ENCODE results near the gene PDE8A. TPM values are rescaled to one million over a fixed set of nuclear protein-coding genes. Genes with fewer than 3 reads are reported as not detected.

PDE8A gene
- total RNA-seq, 4 donors from 2014 or later, result 49.4 to 108 (median 64.3) TPM

DNA sequence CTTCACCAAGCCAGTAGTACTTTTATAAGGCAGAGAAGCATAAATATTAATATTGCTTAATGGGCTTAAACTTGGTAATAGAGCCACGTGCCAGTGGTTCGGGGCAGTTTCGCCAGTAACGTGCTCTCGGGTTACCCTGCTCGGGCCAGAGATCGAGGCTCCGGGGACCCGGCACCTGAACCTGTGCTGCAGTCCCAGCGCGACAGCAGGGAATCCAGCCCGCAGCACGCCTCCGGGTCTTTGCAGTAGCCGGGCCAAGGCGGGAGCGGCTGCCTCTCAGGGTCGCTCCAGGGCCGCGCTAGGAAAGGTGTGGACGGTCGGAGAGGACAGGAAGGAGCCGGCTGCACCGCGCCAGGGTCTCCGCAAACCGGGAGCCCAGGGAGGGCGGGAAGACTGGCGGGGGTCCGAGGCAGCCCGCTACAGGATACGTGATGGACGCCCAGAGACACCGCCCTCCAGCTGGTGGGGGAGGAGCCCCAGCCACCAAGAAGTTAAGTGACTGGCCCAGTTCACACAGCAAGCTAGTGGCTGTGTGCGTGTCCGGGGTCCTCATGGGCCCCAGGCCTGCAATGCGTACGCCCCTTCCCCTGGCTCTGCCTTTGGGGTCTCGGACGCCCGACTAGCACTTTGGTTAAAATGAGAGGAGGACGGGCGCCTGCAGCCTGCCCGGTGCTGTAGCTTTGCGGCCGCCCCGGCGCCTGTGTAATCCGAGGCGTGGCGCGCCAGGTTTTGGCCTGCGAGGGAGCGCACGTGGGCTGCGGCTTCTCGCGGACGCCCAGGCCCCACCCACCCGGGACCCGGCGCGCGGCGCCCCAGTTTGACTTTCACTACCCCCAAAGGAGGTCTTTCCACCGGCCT lies 1.2 kb upstream of the PDE8A start:
- peaks cover 0 to 37% (median 11%) of the 10 kb centered on the region in 4 donors for H3K4me1 ChIP-seq
- DNase-seq (ENCODE audit: low spot score in 2 of 2), result peak; percentile 72 to 75
- TF ChIP-seq POLR2A (IDR thresholded peaks at IDR 0.05) (peak; percentile 48 to 59), EP300 (IDR thresholded peaks at IDR 0.05) (peak; percentile 65 to 82)
- TF ChIP-seq, protein P1, sequence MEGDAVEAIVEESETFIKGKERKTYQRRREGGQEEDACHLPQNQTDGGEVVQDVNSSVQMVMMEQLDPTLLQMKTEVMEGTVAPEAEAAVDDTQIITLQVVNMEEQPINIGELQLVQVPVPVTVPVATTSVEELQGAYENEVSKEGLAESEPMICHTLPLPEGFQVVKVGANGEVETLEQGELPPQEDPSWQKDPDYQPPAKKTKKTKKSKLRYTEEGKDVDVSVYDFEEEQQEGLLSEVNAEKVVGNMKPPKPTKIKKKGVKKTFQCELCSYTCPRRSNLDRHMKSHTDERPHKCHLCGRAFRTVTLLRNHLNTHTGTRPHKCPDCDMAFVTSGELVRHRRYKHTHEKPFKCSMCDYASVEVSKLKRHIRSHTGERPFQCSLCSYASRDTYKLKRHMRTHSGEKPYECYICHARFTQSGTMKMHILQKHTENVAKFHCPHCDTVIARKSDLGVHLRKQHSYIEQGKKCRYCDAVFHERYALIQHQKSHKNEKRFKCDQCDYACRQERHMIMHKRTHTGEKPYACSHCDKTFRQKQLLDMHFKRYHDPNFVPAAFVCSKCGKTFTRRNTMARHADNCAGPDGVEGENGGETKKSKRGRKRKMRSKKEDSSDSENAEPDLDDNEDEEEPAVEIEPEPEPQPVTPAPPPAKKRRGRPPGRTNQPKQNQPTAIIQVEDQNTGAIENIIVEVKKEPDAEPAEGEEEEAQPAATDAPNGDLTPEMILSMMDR (IDR thresholded peaks at IDR 0.05), result peak in 1 of 5 experiments; percentile 41
- H3K36me3 ChIP-seq, result no peaks in the 10 kb centered on the region
- H3K9me3 ChIP-seq, result no peaks in the 10 kb centered on the region
- H3K27ac ChIP-seq, result peak overlapping the region; percentile 87 to 98 (median 93)
- peak overlapping the region; percentile 83 to 97 (median 90) for H3K4me3 ChIP-seq
- H3K27me3 ChIP-seq, result no peaks in the 10 kb centered on the region
- 0 to 1% methylated on average over 22 to 43 of the region's 66 CpGs for WGBS, 2 donors

DNA sequence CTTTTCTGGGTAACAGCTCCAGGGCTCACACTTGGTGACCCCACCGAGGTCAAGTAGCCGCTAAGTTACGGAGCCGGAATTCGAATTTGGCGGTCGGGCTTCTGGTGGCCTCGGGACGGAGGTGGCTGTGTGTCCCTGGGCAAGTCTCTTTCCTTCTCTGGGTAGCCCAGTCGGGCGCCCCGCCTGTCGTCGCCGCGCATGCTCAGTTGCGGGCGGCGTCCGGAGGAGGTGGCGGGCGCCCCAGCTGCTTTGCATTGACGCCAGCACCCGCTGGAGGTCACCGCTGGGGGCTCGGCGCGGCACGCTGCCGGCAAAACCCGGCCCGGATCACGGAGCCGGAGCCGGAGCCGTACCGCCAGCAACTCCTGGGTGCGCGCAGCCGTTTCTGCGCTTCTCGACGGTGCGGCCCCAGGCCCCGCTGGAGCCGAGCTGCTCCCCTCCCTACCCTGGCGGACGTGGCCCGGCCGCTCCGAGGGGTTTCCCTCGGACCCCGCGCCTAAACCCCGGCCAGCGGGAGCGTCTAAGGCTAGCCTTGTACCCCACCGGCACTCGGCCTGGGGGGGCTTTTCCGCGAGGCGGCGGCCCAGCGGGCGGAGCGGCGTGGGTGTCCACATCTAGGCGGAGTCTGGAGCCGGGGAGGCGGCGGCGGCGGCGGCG lies 474 bp upstream of the PDE8A start:
- Histone ChIP-seq H3K27ac (peak overlapping the region; percentile 87 to 98 (median 93)), H3K27me3 (no peaks in the 10 kb centered on the region), H3K36me3 (no peaks in the 10 kb centered on the region), H3K9me3 (no peaks in the 10 kb centered on the region), H3K4me1 (peaks cover 0 to 45% (median 16%) of the 10 kb centered on the region in 4 donors), H3K4me3 (peak overlapping the region; percentile 83 to 97 (median 90))
- WGBS, 2 donors, result 0% methylated on average over 42 to 55 of the region's 75 CpGs
- TF ChIP-seq, protein P1 (IDR thresholded peaks at IDR 0.05), result peak in 4 of 5 experiments; percentile 8 to 91 (median 48)
- peak; percentile 90 to 91 for TF ChIP-seq EP300 (IDR thresholded peaks at IDR 0.05)
- peak; percentile 47 to 87 for TF ChIP-seq POLR2A (IDR thresholded peaks at IDR 0.05)
- DNase-seq (ENCODE audit: low spot score in 2 of 2), result peak; percentile 82 to 86

DNA sequence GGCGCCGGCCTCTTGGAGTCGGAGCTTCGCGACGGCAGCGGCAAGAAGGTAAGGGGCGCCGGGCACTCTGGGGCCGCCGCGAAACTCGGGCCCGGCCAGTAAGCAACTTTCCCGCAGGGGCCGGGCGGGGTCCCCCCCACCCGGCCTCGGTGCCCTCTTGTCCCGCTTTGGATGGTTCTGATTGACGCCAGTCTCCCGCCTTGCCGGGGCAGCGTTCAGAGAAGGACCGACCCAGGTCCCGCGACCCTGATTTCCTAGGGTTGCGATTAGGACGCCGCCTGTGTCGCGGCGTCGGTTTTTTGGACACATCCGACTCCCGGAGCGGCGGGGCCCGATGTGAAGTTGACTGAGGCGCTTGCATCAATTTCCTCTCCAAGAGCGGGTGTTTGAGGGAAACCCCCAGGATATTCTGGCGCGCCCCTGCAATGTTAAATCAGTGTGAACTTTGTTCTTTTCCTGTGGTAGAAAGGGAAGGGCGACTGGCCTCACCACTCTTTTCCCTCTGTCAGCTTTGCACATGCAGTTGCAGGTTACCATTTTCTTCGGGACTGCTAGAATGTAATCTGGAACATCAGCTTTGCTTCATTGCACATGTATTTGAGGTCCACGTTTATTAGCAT lies 755 bp downstream of the PDE8A start:
- TF ChIP-seq, protein P1 (IDR thresholded peaks at IDR 0.05), result no peak
- no peak for TF ChIP-seq POLR2A (IDR thresholded peaks at IDR 0.05)
- TF ChIP-seq EP300 (IDR thresholded peaks at IDR 0.05), result peak in 1 of 2 donors; percentile 25
- Histone ChIP-seq H3K9me3 (no peaks in the 10 kb centered on the region), H3K4me3 (peak overlapping the region; percentile 83 to 97 (median 90)), H3K4me1 (peaks cover 0 to 51% (median 22%) of the 10 kb centered on the region in 4 donors), H3K36me3 (no peaks in the 10 kb centered on the region), H3K27me3 (no peaks in the 10 kb centered on the region), H3K27ac (peak overlapping the region; percentile 87 to 98 (median 93))
- WGBS, 2 donors, result 1 to 4% methylated on average over 25 to 41 of the region's 46 CpGs
- peak in 1 of 2 donors; percentile 20 for DNase-seq (ENCODE audit: low spot score in 2 of 2)

DNA sequence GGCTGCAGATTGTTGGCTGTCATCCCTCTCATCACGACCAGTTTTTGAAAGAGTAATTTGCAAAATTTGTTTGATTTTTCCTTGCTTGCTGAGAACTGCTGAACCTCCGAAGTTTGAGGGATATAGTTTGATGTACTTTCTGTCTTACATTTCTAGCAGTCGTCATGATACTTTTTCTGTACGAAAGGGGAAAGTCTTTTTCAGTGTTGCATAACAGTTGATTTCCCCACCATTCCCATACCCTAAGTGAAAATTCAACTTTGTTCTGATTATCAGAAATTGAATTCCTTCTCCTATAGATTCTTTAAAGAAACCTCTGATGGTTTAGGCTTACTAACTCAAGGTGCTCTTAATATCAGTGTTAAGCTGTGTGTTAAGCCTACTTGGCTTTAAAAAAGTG lies 1.6 kb downstream of the PDE8A start:
- H3K27me3 ChIP-seq, result no peaks in the 10 kb centered on the region

More for the DNA sequence above, 1.6 kb downstream of the PDE8A start:
- 21 to 27% methylated on average over 4 of the region's 4 CpGs for WGBS, 2 donors
- H3K36me3 ChIP-seq, result no peaks in the 10 kb centered on the region
- H3K9me3 ChIP-seq, result no peaks in the 10 kb centered on the region
- TF ChIP-seq POLR2A (IDR thresholded peaks at IDR 0.05) (no peak), EP300 (IDR thresholded peaks at IDR 0.05) (no peak)
- TF ChIP-seq, protein P1 (IDR thresholded peaks at IDR 0.05), result no peak
- DNase-seq (ENCODE audit: low spot score in 2 of 2), result no peak
- H3K4me1 ChIP-seq, result peaks cover 0 to 51% (median 23%) of the 10 kb centered on the region in 4 donors
- peak overlapping the region in 2 of 4 donors; percentile 96 to 98 for H3K27ac ChIP-seq
- peak overlapping the region; percentile 83 to 97 (median 90) for H3K4me3 ChIP-seq

All from tibial nerve (tissue), 4 donors.